Suprapubic skin (tissue), 4 donors: ENCODE measurements around the gene NEB.

Experiments used
- POLR2A ChIP-seq, 2 donors: fragments of 450-650 bp; IDR thresholded peaks; one replicate each; pipeline ENCODE4 v1.6.1; 2017; ENCODE audit warnings: antibody characterized with exemption in 2 of 2, mild to moderate bottlenecking in 2 of 2, moderate library complexity in 2 of 2
- POLR2AphosphoS5 ChIP-seq, 3 donors: sonication (generic); formaldehyde crosslinking; IDR thresholded peaks; one replicate each; pipeline ENCODE4 v1.6.1; 2017; ENCODE audit warnings: antibody characterized with exemption in 3 of 3
- TF ChIP-seq, protein P1 (sequence below), 2 donors: fragments of 200-600 bp in 1 of 2; fragments of 450-650 bp in 1 of 2; sonication (generic) in 1 of 2; IDR thresholded peaks; one replicate each; pipeline ENCODE4 v1.5.1; 2016 to 2019; ENCODE audit warnings: antibody characterized with exemption in 2 of 2, mild to moderate bottlenecking in 1 of 2, moderate library complexity in 1 of 2

DNA sequence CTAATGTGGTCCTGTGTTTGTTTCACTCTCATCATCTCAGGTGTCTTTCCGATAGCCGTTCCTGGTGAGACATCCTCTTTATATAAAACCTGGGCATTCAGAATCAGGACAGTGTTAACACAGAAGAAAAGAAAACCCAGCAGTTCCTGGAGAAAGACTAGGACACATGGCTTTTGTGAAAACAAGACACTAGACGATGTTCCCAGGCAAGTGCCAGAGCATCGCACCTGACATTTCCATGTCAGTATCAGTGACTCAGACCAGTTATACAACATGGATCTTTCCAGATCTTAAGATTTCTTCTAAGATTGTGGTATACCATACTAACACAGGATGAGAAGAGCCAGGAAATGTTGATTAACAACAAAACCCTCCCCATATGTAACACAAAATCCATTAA lies 228.1 kb downstream of the NEB start:
- no peak for TF ChIP-seq POLR2A (IDR thresholded peaks at IDR 0.05)
- TF ChIP-seq, protein P1, sequence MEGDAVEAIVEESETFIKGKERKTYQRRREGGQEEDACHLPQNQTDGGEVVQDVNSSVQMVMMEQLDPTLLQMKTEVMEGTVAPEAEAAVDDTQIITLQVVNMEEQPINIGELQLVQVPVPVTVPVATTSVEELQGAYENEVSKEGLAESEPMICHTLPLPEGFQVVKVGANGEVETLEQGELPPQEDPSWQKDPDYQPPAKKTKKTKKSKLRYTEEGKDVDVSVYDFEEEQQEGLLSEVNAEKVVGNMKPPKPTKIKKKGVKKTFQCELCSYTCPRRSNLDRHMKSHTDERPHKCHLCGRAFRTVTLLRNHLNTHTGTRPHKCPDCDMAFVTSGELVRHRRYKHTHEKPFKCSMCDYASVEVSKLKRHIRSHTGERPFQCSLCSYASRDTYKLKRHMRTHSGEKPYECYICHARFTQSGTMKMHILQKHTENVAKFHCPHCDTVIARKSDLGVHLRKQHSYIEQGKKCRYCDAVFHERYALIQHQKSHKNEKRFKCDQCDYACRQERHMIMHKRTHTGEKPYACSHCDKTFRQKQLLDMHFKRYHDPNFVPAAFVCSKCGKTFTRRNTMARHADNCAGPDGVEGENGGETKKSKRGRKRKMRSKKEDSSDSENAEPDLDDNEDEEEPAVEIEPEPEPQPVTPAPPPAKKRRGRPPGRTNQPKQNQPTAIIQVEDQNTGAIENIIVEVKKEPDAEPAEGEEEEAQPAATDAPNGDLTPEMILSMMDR (IDR thresholded peaks at IDR 0.05) = no peak
- TF ChIP-seq POLR2AphosphoS5 (IDR thresholded peaks at IDR 0.05) = no peak
